Naive thymus-derived CD4-positive, alpha-beta T cell (primary cell): ENCODE data around the gene EXOC6B. TPM values are rescaled to one million over a fixed set of nuclear protein-coding genes. Genes with fewer than 3 reads are reported as not detected.

ENCODE experiments used
- ATAC-seq: fragments of 150-1000 bp; cut with Tn5 transposase; 2 replicates; pipeline ENCODE4 v1.10.0; 2021; ENCODE audit warnings: mild to moderate bottlenecking, moderate library complexity
- CTCF ChIA-PET: fragments of 350-600 bp; sonication (Branson Sonifier 250); formaldehyde crosslinking; loops from one replicate; lab custom pipeline; 2021; ENCODE audit warnings: antibody characterized with exemption; lab: Charles Lee
- POLR2A ChIA-PET: fragments of 350-600 bp; sonication (Branson Sonifier 250); formaldehyde crosslinking; loops from one replicate; lab custom pipeline; 2021; ENCODE audit warnings: antibody characterized with exemption, inconsistent platforms; lab: Charles Lee
- DNase-seq, 9 donors: peaks; one replicate each; pipeline versions ENCODE4 v3.0.0 to v3.0.0-alpha.2; 2020 to 2022; ENCODE audit warnings: mixed read lengths in 1 of 9
- H3K27ac ChIP-seq: one replicate; pipeline ENCODE4 v1.7.0; 2013; ENCODE audit warnings: mild to moderate bottlenecking, low read depth, low read length, moderate library complexity
- H3K27me3 ChIP-seq, 2 donors: one replicate each; pipeline ENCODE4 v1.7.0; 2013; ENCODE audit warnings: low read length in 2 of 2, mild to moderate bottlenecking in 2 of 2, moderate library complexity in 2 of 2; ENCODE audit not compliant: control insufficient read depth in 2 of 2, insufficient read depth in 2 of 2
- H3K36me3 ChIP-seq, 3 experiments: 1 replicate in 2 of 3; 2 replicates in 1 of 3; pipeline ENCODE4 v1.7.0; 2013; ENCODE audit warnings: low read length in 3 of 3, mild to moderate bottlenecking in 3 of 3, moderate library complexity in 1 of 3; ENCODE audit not compliant: insufficient read depth in 3 of 3, control insufficient read depth in 2 of 3
- H3K4me1 ChIP-seq, 2 donors: one replicate each; pipeline ENCODE4 v1.7.0; 2013; ENCODE audit warnings: low read length in 2 of 2, mild to moderate bottlenecking in 2 of 2, moderate library complexity in 1 of 2; ENCODE audit not compliant: control insufficient read depth in 2 of 2, insufficient read depth in 2 of 2
- H3K4me3 ChIP-seq: 2 replicates; pipeline ENCODE4 v1.7.0; 2013; ENCODE audit warnings: mild to moderate bottlenecking, low read length
- H3K9me3 ChIP-seq, 3 experiments: 1 replicate in 2 of 3; 2 replicates in 1 of 3; pipeline ENCODE4 v1.7.0; 2013; ENCODE audit warnings: low read length in 3 of 3; ENCODE audit not compliant: control insufficient read depth in 2 of 3
- H3K27ac Mint-ChIP-seq, 9 donors: one replicate each; pipeline ENCODE4 v1.8.0; 2020 to 2022; ENCODE audit warnings: mixed read lengths in 9 of 9, mild to moderate bottlenecking in 8 of 9, moderate library complexity in 5 of 9, inconsistent platforms in 2 of 9
- H3K27me3 Mint-ChIP-seq, 5 donors: one replicate each; pipeline ENCODE4 v1.8.0; 2021 to 2022; ENCODE audit warnings: mixed read lengths in 5 of 5, mild to moderate bottlenecking in 1 of 5
- H3K36me3 Mint-ChIP-seq, 5 donors: one replicate each; pipeline ENCODE4 v1.8.0; 2020 to 2022; ENCODE audit warnings: mixed read lengths in 5 of 5, mild to moderate bottlenecking in 3 of 5, inconsistent platforms in 1 of 5
- H3K4me1 Mint-ChIP-seq, 7 donors: one replicate each; pipeline ENCODE4 v1.8.0; 2020 to 2022; ENCODE audit warnings: mixed read lengths in 7 of 7, mild to moderate bottlenecking in 3 of 7, inconsistent platforms in 1 of 7
- H3K4me3 Mint-ChIP-seq, 10 donors: one replicate each; pipeline ENCODE4 v1.8.0; 2020 to 2022; ENCODE audit warnings: mild to moderate bottlenecking in 10 of 10, mixed read lengths in 10 of 10, moderate library complexity in 6 of 10, inconsistent platforms in 2 of 10
- H3K9me3 Mint-ChIP-seq, 11 donors: one replicate each; pipeline ENCODE4 v1.8.0; 2020 to 2022; ENCODE audit warnings: mixed read lengths in 11 of 11, mild to moderate bottlenecking in 4 of 11, inconsistent platforms in 1 of 11, moderate library complexity in 1 of 11
- intact Hi-C, 2 donors: fragments of 100-400 bp; cut with micrococcal nuclease; formaldehyde crosslinking; loops; one replicate each; pipeline ENCODE4 v1.15.1; 2023
- polyA plus RNA-seq, 2 donors: library from polyadenylated mRNA; unstranded; fragments of 300-500 nt; fragmentation: Illumina TruSeq; gene quantifications; one replicate each; pipeline ENCODE4 v1.2.3, GENCODE V29; 2021
- total RNA-seq, 6 experiments: library from RNA in 5 of 6; stranded (reverse) in 5 of 6; gene quantifications; 1 replicate in 5 of 6; 2 replicates in 1 of 6; pipeline ENCODE4 v1.2.3 and lab custom pipeline; 2021 to 2026

EXOC6B gene
- total and polyA plus RNA-seq, 7 experiments from 2014 or later: 3.5 to 21.9 (median 15.1) TPM

DNA sequence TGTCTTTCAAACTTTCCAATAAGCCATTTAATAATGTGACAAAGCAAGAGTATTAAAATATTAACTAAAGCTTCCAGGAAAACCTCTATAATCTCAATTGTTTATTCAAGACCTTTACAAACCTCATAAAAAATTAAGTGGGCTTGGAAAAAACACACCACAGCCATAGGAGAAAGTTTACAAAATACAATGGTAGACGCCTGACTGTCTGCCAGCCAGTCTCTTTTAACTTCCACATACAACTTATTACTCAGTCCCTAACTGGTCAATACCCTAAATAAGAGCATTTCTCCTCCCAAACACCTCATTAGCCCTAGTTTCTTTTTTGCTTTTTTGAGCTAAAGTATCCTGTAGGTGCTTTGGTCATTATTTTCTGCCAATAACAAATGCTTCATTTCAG, 430.7 kb downstream of the EXOC6B start:
- Histone ChIP-seq H3K27me3 (no peaks in the 10 kb centered on the region), H3K4me3 (no peak overlapping the region), H3K9me3 (no peaks in the 10 kb centered on the region), H3K27ac (no peak overlapping the region), H3K4me1 (no peaks in the 10 kb centered on the region), H3K36me3 (no peaks in the 10 kb centered on the region)
- peaks cover 9 to 53% (median 19%) of the 10 kb centered on the region in 11 donors for H3K9me3 Mint-ChIP-seq
- no peak overlapping the region for H3K27ac Mint-ChIP-seq
- H3K27me3 Mint-ChIP-seq: no peaks in the 10 kb centered on the region
- H3K4me1 Mint-ChIP-seq: no peaks in the 10 kb centered on the region
- POLR2A ChIA-PET: no interaction called here
- peaks cover 0 to 40% (median 36%) of the 10 kb centered on the region in 5 donors for H3K36me3 Mint-ChIP-seq
- intact Hi-C loops: no loop called here
- CTCF ChIA-PET: no interaction called here
- H3K4me3 Mint-ChIP-seq: no peak overlapping the region
- ATAC-seq (no peak), DNase-seq (no peak)

DNA sequence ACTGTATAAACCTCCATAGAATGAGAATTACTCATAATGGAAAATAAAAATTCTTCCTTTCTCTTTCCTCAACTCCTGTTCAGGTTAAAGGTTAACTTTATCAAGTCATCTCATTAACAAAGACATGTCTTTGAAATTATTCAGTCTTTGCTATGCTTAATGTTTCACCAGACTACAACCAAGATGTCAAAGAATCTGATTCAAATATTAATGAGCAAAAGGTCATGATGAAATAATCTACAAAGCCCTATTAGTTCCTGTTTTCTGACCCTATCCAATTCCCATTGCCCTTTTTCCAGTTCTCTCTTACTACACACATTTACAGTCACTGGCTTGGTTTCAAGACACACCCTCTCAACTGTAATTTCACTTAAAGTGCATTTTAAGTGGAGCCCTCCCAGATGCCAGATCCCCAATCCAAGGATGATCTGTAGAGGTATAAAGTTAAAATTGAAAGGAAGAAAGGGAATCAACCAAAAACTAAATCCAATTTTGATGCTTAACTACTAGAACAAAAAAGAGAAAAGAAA, 431.2 kb downstream of the EXOC6B start:
- DNase-seq: no peak
- ATAC-seq: no peak
- H3K4me1 Mint-ChIP-seq: no peaks in the 10 kb centered on the region
- H3K9me3 Mint-ChIP-seq: peaks cover 9 to 53% (median 19%) of the 10 kb centered on the region in 11 donors
- peaks cover 0 to 43% (median 32%) of the 10 kb centered on the region in 5 donors for H3K36me3 Mint-ChIP-seq
- intact Hi-C loops: no loop called here
- H3K4me3 Mint-ChIP-seq: no peak overlapping the region
- no peaks in the 10 kb centered on the region for H3K27me3 ChIP-seq
- no peak overlapping the region for H3K27ac ChIP-seq
- no peak overlapping the region for H3K4me3 ChIP-seq
- ChIA-PET POLR2A (no interaction called here), CTCF (no interaction called here)
- H3K27ac Mint-ChIP-seq: no peak overlapping the region
- H3K36me3 ChIP-seq: no peaks in the 10 kb centered on the region
- H3K27me3 Mint-ChIP-seq: no peaks in the 10 kb centered on the region
- H3K4me1 ChIP-seq: no peaks in the 10 kb centered on the region
- no peaks in the 10 kb centered on the region for H3K9me3 ChIP-seq

- DNase-seq: no peak
- ChIA-PET POLR2A (no interaction called here), CTCF (no interaction called here)
- Mint-ChIP-seq H3K27me3 (no peaks in the 10 kb centered on the region), H3K4me1 (no peaks in the 10 kb centered on the region), H3K9me3 (peaks cover 4 to 77% (median 32%) of the 10 kb centered on the region in 11 donors), H3K36me3 (peaks cover 0 to 33% (median 22%) of the 10 kb centered on the region in 5 donors), H3K27ac (no peak overlapping the region), H3K4me3 (no peak overlapping the region)
- no peak for ATAC-seq
- Histone ChIP-seq H3K27me3 (no peaks in the 10 kb centered on the region), H3K36me3 (no peaks in the 10 kb centered on the region), H3K4me1 (no peaks in the 10 kb centered on the region), H3K27ac (no peak overlapping the region), H3K4me3 (no peak overlapping the region), H3K9me3 (peaks cover 0 to 6% (median 0%) of the 10 kb centered on the region in 3 experiments)
- intact Hi-C loops: no loop called here
Measured at GRCh38 chr2:72389447-72389846, 436.4 kb downstream of the EXOC6B start.

GRCh38 chr2:72388263-72388662, 437.6 kb downstream of the EXOC6B start:
- peaks cover 10 to 75% (median 34%) of the 10 kb centered on the region in 11 donors for H3K9me3 Mint-ChIP-seq
- H3K4me1 Mint-ChIP-seq: no peaks in the 10 kb centered on the region
- Histone ChIP-seq H3K4me3 (no peak overlapping the region), H3K4me1 (no peaks in the 10 kb centered on the region), H3K27me3 (no peaks in the 10 kb centered on the region), H3K9me3 (peaks cover 0 to 6% (median 0%) of the 10 kb centered on the region in 3 experiments), H3K27ac (no peak overlapping the region), H3K36me3 (no peaks in the 10 kb centered on the region)
- intact Hi-C loops: no loop called here
- DNase-seq: no peak
- ATAC-seq: no peak
- H3K36me3 Mint-ChIP-seq: peaks cover 0 to 39% (median 26%) of the 10 kb centered on the region in 5 donors
- H3K27me3 Mint-ChIP-seq: no peaks in the 10 kb centered on the region
- ChIA-PET POLR2A (no interaction called here), CTCF (no interaction called here)
- H3K4me3 Mint-ChIP-seq: no peak overlapping the region
- H3K27ac Mint-ChIP-seq: no peak overlapping the region

DNA sequence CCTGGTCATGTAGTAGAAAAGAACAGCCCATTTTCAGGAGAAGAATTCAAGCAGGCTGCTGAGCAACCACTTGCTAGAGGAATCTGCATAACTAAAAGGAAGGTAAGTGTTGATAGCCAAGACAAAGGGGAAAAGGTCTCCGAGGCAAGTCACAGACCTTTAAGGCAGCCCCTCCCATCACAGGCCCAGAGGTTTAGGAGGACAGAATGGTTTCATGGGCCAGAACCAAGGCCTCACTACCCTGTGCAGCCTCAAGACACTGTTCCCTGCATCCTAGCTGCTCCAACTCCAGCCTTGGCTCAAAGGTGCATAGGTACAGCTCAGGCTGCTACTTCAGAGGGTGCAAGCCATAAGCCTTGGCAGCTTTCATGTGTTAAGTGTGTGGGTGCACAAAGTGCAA, 439.5 kb downstream of the EXOC6B start:
- Histone ChIP-seq H3K27ac (no peak overlapping the region), H3K36me3 (no peaks in the 10 kb centered on the region), H3K9me3 (peaks cover 0 to 6% (median 0%) of the 10 kb centered on the region in 3 experiments), H3K4me1 (no peaks in the 10 kb centered on the region), H3K4me3 (no peak overlapping the region), H3K27me3 (no peaks in the 10 kb centered on the region)
- intact Hi-C loops: no loop called here
- ATAC-seq (no peak), DNase-seq (no peak)
- ChIA-PET CTCF (no interaction called here), POLR2A (no interaction called here)
- Mint-ChIP-seq H3K4me3 (no peak overlapping the region), H3K4me1 (no peaks in the 10 kb centered on the region), H3K9me3 (peaks cover 6 to 64% (median 29%) of the 10 kb centered on the region in 11 donors), H3K27me3 (no peaks in the 10 kb centered on the region), H3K27ac (no peak overlapping the region), H3K36me3 (peaks cover 0 to 46% (median 18%) of the 10 kb centered on the region in 5 donors)

DNA sequence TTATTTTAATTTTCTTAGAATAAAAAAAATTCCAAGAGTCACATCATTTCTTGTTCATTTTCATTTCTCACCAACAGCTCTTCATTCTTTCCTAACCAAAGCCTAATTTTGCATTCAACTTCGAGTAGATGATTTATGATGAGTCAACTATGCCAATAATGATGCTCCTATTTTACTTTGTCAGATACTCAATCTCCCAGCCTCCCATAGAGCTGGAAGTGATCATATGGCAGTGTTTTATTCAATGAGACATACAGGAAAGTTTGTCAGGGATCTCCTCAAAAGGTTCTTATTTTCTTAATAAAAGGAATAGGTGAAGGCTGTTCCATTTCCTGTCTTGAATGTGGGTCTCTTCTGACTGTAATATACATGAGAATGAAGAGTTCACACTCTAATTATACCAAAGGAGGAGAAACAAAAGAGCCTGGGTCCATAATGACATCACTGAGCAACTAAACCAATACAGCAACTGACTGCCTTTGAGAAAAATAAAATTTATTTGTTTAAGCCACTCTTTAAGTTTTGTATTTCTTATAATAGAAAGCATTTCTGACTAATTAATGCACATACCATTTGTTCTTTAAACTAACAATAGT, 447.0 kb downstream of the EXOC6B start:
- peaks cover 0 to 78% (median 65%) of the 10 kb centered on the region in 5 donors for H3K36me3 Mint-ChIP-seq

More for the DNA sequence above, 447.0 kb downstream of the EXOC6B start:
- Histone ChIP-seq H3K27ac (no peak overlapping the region), H3K27me3 (no peaks in the 10 kb centered on the region), H3K36me3 (peaks cover 0 to 9% (median 0%) of the 10 kb centered on the region in 3 experiments), H3K4me3 (no peak overlapping the region), H3K4me1 (no peaks in the 10 kb centered on the region), H3K9me3 (no peaks in the 10 kb centered on the region)
- H3K4me1 Mint-ChIP-seq: no peaks in the 10 kb centered on the region
- no peaks in the 10 kb centered on the region for H3K27me3 Mint-ChIP-seq
- ATAC-seq (no peak), DNase-seq (no peak)
- CTCF ChIA-PET: interaction anchor here (0.7 kb wide), 1 partner anchor 36 kb away, joined by 4 read pairs; no protein-coding TSS in a partner anchor
- H3K9me3 Mint-ChIP-seq: peaks cover 0 to 19% (median 6%) of the 10 kb centered on the region in 11 donors
- H3K4me3 Mint-ChIP-seq: no peak overlapping the region
- no peak overlapping the region for H3K27ac Mint-ChIP-seq
- POLR2A ChIA-PET: interaction anchor here (0.6 kb wide), 1 partner anchor 323 kb away, joined by 3 read pairs; no protein-coding TSS in a partner anchor
- intact Hi-C loops: no loop called here
